ENCODE measurements around the gene CRISP2. TPM values are rescaled to one million over a fixed set of nuclear protein-coding genes. Genes with fewer than 3 reads are reported as not detected.

CRISP2 gene
- polyA plus RNA-seq, 1 donor from 2014 or later = not detected

- H3F3A ChIP-seq (ENCODE audit: insufficient read depth, low read length, poor library complexity, severe bottlenecking) = no peaks in the 10 kb centered on the region
- no peak overlapping the region for H3K27ac ChIP-seq (ENCODE audit: low read length)
- no peak overlapping the region for H3K4me3 ChIP-seq (ENCODE audit: low read length)
- H3K79me2 ChIP-seq (replicated peaks; ENCODE audit: insufficient read depth, low read length) = no peaks in the 10 kb centered on the region
- no peaks in the 10 kb centered on the region for H3K27me3 ChIP-seq (ENCODE audit: insufficient read depth, low read depth, low read length)
- no peak overlapping the region for H3K4me2 ChIP-seq (ENCODE audit: low read length)
- no peak for TF ChIP-seq POLR2AphosphoS5 (IDR thresholded peaks at IDR 0.05)
- H4K20me1 ChIP-seq (ENCODE audit: insufficient read depth) = no peaks in the 10 kb centered on the region
- H3K9me3 ChIP-seq (ENCODE audit: low read length) = no peaks in the 10 kb centered on the region
- no peaks in the 10 kb centered on the region for H3K9me2 ChIP-seq (ENCODE audit: insufficient read depth, low read length)
- H3K9ac ChIP-seq (ENCODE audit: low read length) = no peak overlapping the region
- no peak overlapping the region for H2AFZ ChIP-seq (ENCODE audit: low read depth, low read length)
- H3K36me3 ChIP-seq (ENCODE audit: insufficient read depth, low read length) = no peaks in the 10 kb centered on the region
Measured at GRCh38 chr6:49648036-49648435, 65.3 kb downstream of the CRISP2 start.

- Histone ChIP-seq H3K27me3 (ENCODE audit: insufficient read depth, low read depth, low read length) (no peaks in the 10 kb centered on the region), H3K9me2 (ENCODE audit: insufficient read depth, low read length) (no peaks in the 10 kb centered on the region), H3K4me2 (ENCODE audit: low read length) (no peak overlapping the region), H3K9me3 (ENCODE audit: low read length) (no peaks in the 10 kb centered on the region), H2AFZ (ENCODE audit: low read depth, low read length) (no peak overlapping the region), H3K36me3 (ENCODE audit: insufficient read depth, low read length) (no peaks in the 10 kb centered on the region), H3K4me3 (ENCODE audit: low read length) (no peak overlapping the region), H3F3A (ENCODE audit: insufficient read depth, low read length, poor library complexity, severe bottlenecking) (no peaks in the 10 kb centered on the region), H3K79me2 (replicated peaks; ENCODE audit: insufficient read depth, low read length) (no peaks in the 10 kb centered on the region), H3K9ac (ENCODE audit: low read length) (no peak overlapping the region), H4K20me1 (ENCODE audit: insufficient read depth) (no peaks in the 10 kb centered on the region), H3K27ac (ENCODE audit: low read length) (no peak overlapping the region)
- no peak for TF ChIP-seq MXI1 (conservative IDR thresholded peaks at IDR 0.05; ENCODE audit: poor library complexity, severe bottlenecking)
- TF ChIP-seq CTCF (IDR thresholded peaks at IDR 0.05; ENCODE audit: poor library complexity, severe bottlenecking) = no peak
- TF ChIP-seq RAD21 (conservative IDR thresholded peaks at IDR 0.05) = no peak
- TF ChIP-seq EZH2 (IDR thresholded peaks at IDR 0.05; ENCODE audit: borderline replicate concordance, insufficient read depth, low read length, poor library complexity, severe bottlenecking) = no peak
- no peak for TF ChIP-seq SMC3 (conservative IDR thresholded peaks at IDR 0.05; ENCODE audit: poor library complexity)
- no peak for TF ChIP-seq REST (IDR thresholded peaks at IDR 0.05; ENCODE audit: borderline replicate concordance)
- no peak for TF ChIP-seq POLR2AphosphoS5 (IDR thresholded peaks at IDR 0.05)
- TF ChIP-seq EP300 (conservative IDR thresholded peaks at IDR 0.05; ENCODE audit: poor library complexity, severe bottlenecking) = no peak
- TF ChIP-seq TAF1 (IDR thresholded peaks at IDR 0.05; ENCODE audit: low read depth) = no peak
Measured at GRCh38 chr6:49647476-49647875, 65.9 kb downstream of the CRISP2 start.

- Histone ChIP-seq H3K27ac (ENCODE audit: low read length) (no peak overlapping the region), H3K4me2 (ENCODE audit: low read length) (no peak overlapping the region), H3K36me3 (ENCODE audit: insufficient read depth, low read length) (no peaks in the 10 kb centered on the region), H2AFZ (ENCODE audit: low read depth, low read length) (no peak overlapping the region), H3K27me3 (ENCODE audit: insufficient read depth, low read depth, low read length) (no peaks in the 10 kb centered on the region), H3K9me3 (ENCODE audit: low read length) (no peaks in the 10 kb centered on the region), H3F3A (ENCODE audit: insufficient read depth, low read length, poor library complexity, severe bottlenecking) (no peaks in the 10 kb centered on the region), H3K9me2 (ENCODE audit: insufficient read depth, low read length) (no peaks in the 10 kb centered on the region), H3K79me2 (replicated peaks; ENCODE audit: insufficient read depth, low read length) (no peaks in the 10 kb centered on the region), H3K9ac (ENCODE audit: low read length) (no peak overlapping the region), H3K4me3 (ENCODE audit: low read length) (no peak overlapping the region), H4K20me1 (ENCODE audit: insufficient read depth) (no peaks in the 10 kb centered on the region)
- no peak for TF ChIP-seq MXI1 (conservative IDR thresholded peaks at IDR 0.05; ENCODE audit: poor library complexity, severe bottlenecking)
- TF ChIP-seq EP300 (conservative IDR thresholded peaks at IDR 0.05; ENCODE audit: poor library complexity, severe bottlenecking) = no peak
- no peak for TF ChIP-seq REST (IDR thresholded peaks at IDR 0.05; ENCODE audit: borderline replicate concordance)
- no peak for TF ChIP-seq TAF1 (IDR thresholded peaks at IDR 0.05; ENCODE audit: low read depth)
- TF ChIP-seq CTCF (IDR thresholded peaks at IDR 0.05; ENCODE audit: poor library complexity, severe bottlenecking) = no peak
- TF ChIP-seq EZH2 (IDR thresholded peaks at IDR 0.05; ENCODE audit: borderline replicate concordance, insufficient read depth, low read length, poor library complexity, severe bottlenecking) = no peak
- TF ChIP-seq SMC3 (conservative IDR thresholded peaks at IDR 0.05; ENCODE audit: poor library complexity) = no peak
- TF ChIP-seq POLR2AphosphoS5 (IDR thresholded peaks at IDR 0.05) = no peak
- no peak for TF ChIP-seq RAD21 (conservative IDR thresholded peaks at IDR 0.05)
Measured at GRCh38 chr6:49646942-49647341, 66.4 kb downstream of the CRISP2 start.
